Skeletal muscle tissue (tissue), 4 donors: ENCODE data around the gene SNX27. TPM values are rescaled to one million over a fixed set of nuclear protein-coding genes. Genes with fewer than 3 reads are reported as not detected.
"Not testable (repeated sequence)": the region's sequence is repeated elsewhere in the genome, so short reads cannot be mapped to it uniquely, and the experiment has no call there.

ENCODE experiments used
- H3K27ac ChIP-seq: one replicate; pipeline ENCODE4 v1.7.0; 2013; ENCODE audit warnings: mild to moderate bottlenecking, low read depth, low read length, inconsistent platforms
- H3K27me3 ChIP-seq, 3 donors: one replicate each; pipeline ENCODE4 v1.7.0; 2013; ENCODE audit warnings: low read length in 3 of 3; ENCODE audit not compliant: control insufficient read depth in 3 of 3, insufficient read depth in 3 of 3
- H3K36me3 ChIP-seq, 3 donors: one replicate each; pipeline ENCODE4 v1.7.0; 2013; ENCODE audit warnings: low read length in 3 of 3; ENCODE audit not compliant: control insufficient read depth in 3 of 3, insufficient read depth in 3 of 3
- H3K4me1 ChIP-seq, 3 donors: one replicate each; pipeline ENCODE4 v1.7.0; 2013; ENCODE audit warnings: low read length in 3 of 3, mild to moderate bottlenecking in 3 of 3; ENCODE audit not compliant: control insufficient read depth in 3 of 3, insufficient read depth in 3 of 3
- H3K4me3 ChIP-seq, 3 donors: one replicate each; pipeline ENCODE4 v1.7.0; 2013; ENCODE audit warnings: low read length in 3 of 3
- H3K9ac ChIP-seq, 3 donors: one replicate each; pipeline ENCODE4 v1.7.0; 2013; ENCODE audit warnings: low read length in 3 of 3, mild to moderate bottlenecking in 3 of 3, moderate library complexity in 2 of 3, low read depth in 1 of 3
- H3K9me3 ChIP-seq, 3 donors: one replicate each; pipeline ENCODE4 v1.7.0; 2013; ENCODE audit warnings: low read length in 3 of 3; ENCODE audit not compliant: control insufficient read depth in 3 of 3
- total RNA-seq: library from RNA; depleted of rRNA; stranded (reverse); fragments of >200 nt; gene quantifications from one replicate; pipeline ENCODE4 v1.2.3, GENCODE V29; 2014
- donor health status: Osteomylitis.

The SNX27 gene
- total RNA-seq, 1 donor from 2014 or later, result 36.0 TPM

DNA sequence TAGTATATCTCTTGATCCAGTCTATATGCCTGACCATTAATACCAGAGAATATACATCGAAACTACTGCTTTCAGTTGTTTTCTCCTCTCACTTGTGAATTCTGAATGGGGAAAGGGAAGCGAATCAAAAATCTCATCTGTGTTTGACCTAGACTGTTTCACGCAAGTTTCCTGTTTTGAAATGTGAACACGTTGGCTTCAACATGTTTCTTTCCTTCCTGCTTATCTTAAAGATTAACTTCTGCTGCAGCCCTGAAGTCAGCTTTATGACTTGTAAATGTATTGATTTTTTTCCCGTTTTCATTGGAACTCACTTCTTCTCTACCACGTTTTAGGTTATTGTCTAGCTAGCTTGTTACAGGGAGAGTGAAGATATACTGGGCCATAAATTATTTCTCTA lies 49.9 kb downstream of the SNX27 start:
- peaks cover 0 to 6% (median 6%) of the 10 kb centered on the region in 3 donors for H3K4me1 ChIP-seq
- H3K9me3 ChIP-seq, result no peaks in the 10 kb centered on the region
- no peak overlapping the region for H3K4me3 ChIP-seq
- no peak overlapping the region for H3K27ac ChIP-seq
- no peaks in the 10 kb centered on the region for H3K27me3 ChIP-seq
- H3K36me3 ChIP-seq, result peaks cover 9 to 20% (median 18%) of the 10 kb centered on the region in 3 donors
- H3K9ac ChIP-seq, result no peak overlapping the region

DNA sequence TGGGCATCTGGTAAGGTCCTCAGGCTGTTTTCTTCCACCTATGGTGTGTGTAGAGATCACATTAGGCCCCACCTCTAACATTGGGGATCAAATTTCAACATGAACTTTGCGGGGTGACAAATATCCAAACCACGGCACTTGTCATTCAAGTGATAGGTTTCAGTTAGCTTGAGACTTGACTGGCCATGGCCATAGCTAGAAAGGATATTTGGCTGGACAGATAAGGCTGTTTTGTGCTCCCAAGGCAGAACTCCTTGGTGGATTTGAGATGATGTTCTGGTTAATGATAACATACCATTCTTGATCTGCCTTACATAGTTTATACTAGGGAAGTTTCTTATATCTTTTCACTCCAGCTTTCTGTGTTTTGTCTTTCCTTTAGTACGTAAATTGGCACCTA lies 56.2 kb downstream of the SNX27 start:
- Histone ChIP-seq H3K4me3 (no peak overlapping the region), H3K9me3 (no peaks in the 10 kb centered on the region), H3K27ac (no peak overlapping the region), H3K9ac (no peak overlapping the region), H3K4me1 (peaks cover 0 to 9% (median 6%) of the 10 kb centered on the region in 3 donors), H3K36me3 (peaks cover 3 to 13% (median 5%) of the 10 kb centered on the region in 3 donors), H3K27me3 (no peaks in the 10 kb centered on the region)

DNA sequence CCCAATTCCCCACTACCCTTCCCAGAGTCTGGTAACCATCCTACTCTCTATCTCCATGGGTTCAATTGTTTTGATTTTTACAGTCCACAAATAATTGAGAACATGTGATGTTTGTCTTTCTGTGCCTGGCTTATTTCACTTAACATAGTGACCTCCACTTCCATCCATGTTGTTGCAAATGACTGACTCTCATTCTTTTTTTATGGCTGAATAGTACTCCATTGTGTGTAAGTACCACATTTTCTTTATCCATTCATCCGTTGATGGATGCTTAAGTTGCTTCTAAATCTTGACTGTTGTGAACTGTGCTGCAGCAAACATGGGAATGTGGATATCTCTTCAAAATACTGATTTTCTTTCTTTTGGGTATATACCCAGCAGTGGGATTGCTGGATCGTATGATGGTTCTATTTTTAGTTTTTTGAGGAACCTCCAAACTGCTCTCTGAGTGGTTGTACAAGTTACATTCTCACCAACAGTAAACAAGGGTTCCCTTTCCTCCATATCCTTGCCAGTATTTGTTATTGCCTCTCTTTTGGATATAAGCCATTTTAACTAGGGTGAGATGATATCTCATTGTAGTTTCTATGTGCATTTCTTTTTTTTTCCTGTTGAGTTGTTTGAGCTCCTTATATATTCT lies 58.3 kb downstream of the SNX27 start:
- peaks cover 3 to 14% (median 5%) of the 10 kb centered on the region in 3 donors for H3K36me3 ChIP-seq
- H3K27me3 ChIP-seq, H3K9me3 ChIP-seq, H3K9ac ChIP-seq, H3K4me1 ChIP-seq, H3K27ac ChIP-seq, H3K4me3 ChIP-seq: not testable (repeated sequence)

DNA sequence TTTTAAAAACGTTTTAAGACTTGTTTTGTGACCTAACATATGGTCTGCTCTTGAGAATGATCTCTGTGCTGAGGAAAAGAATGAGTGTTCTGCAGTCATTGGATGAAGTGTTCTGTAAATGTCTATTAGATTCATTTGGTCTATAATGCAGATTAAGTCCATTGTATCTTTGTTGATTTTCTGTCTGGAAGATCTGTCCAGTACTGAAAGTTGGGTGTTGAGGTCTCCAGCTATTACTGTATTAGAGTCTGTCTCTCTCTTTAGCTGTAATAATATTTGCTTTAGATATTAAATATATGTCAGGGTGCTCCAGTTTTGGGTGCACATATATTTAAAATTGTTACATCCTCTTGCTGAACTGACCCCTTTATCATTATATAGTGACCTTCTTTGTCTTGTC lies 61.6 kb downstream of the SNX27 start:
- Histone ChIP-seq H3K27me3 (no peaks in the 10 kb centered on the region), H3K4me1 (no peaks in the 10 kb centered on the region), H3K9ac (no peak overlapping the region), H3K36me3 (peaks cover 5 to 17% (median 6%) of the 10 kb centered on the region in 3 donors), H3K27ac (no peak overlapping the region), H3K4me3 (no peak overlapping the region), H3K9me3 (no peaks in the 10 kb centered on the region)

DNA sequence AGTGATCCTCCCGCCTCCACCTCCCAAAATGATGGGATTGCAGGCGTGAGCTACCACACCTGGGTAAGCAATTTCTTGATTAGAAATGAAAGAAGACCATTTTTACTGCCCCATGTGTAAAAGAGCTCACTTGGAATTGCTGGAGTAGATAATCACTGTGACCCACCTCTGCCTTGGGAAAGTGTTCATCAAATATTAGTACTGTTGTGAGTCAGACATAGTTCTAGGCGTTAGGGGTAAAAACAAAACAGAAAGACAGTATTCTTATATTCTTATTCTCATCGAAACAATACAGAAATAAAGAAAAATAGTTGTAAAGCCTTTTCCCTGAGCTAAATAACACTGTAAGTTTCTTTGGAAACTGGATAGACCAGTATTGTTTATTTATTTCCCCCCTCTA lies 68.5 kb downstream of the SNX27 start:
- peaks cover 2 to 14% (median 3%) of the 10 kb centered on the region in 3 donors for H3K36me3 ChIP-seq
- no peaks in the 10 kb centered on the region for H3K9me3 ChIP-seq
- no peak overlapping the region for H3K27ac ChIP-seq
- peaks cover 0 to 3% (median 0%) of the 10 kb centered on the region in 3 donors for H3K4me1 ChIP-seq
- no peak overlapping the region for H3K9ac ChIP-seq
- no peak overlapping the region for H3K4me3 ChIP-seq
- H3K27me3 ChIP-seq, result no peaks in the 10 kb centered on the region

DNA sequence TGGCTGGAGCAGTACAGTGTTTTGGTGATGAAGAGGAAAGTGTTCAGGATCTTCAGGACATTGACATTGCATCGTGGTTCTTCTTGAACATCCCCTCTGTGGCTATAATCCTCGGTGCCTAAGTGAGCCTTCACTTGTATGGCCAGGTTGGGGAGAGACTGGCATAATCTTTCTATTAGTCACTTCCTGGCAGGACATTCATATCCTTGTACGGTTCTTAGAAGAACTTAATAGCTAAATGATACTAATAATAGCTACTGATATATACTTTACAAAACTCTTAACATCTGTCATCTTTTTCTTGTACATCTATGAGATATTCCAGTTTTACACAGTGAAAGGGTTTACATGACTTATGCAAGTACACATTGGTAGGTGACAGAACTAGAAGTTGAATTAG lies 69.0 kb downstream of the SNX27 start:
- Histone ChIP-seq H3K4me1 (peaks cover 0 to 3% (median 0%) of the 10 kb centered on the region in 3 donors), H3K27ac (no peak overlapping the region), H3K27me3 (no peaks in the 10 kb centered on the region), H3K36me3 (peaks cover 3 to 16% (median 6%) of the 10 kb centered on the region in 3 donors), H3K9ac (no peak overlapping the region), H3K9me3 (no peaks in the 10 kb centered on the region), H3K4me3 (no peak overlapping the region)

DNA sequence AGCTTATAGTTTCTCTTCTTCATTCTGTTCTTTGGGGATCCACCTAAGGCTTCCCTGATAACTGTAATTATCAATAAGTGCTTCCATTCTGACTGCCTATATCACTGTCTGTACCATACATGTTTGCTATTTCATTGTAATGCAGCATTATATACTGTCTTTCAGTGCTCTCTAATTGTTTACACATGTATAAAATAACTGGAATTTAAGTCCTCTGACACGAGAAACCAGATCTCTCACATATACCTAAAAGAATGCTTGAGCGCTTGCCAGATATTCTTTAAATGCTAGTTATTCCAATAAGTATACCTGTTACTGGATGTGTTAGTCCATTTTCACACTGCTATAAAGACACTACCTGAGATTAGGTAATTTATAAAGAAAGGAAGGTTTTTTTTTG lies 70.1 kb downstream of the SNX27 start:
- H3K9me3 ChIP-seq, result no peaks in the 10 kb centered on the region
- peaks cover 3 to 24% (median 10%) of the 10 kb centered on the region in 3 donors for H3K36me3 ChIP-seq
- no peaks in the 10 kb centered on the region for H3K27me3 ChIP-seq
- no peak overlapping the region for H3K4me3 ChIP-seq
- peaks cover 0 to 3% (median 0%) of the 10 kb centered on the region in 3 donors for H3K4me1 ChIP-seq
- H3K9ac ChIP-seq, result no peak overlapping the region
- H3K27ac ChIP-seq, result no peak overlapping the region

DNA sequence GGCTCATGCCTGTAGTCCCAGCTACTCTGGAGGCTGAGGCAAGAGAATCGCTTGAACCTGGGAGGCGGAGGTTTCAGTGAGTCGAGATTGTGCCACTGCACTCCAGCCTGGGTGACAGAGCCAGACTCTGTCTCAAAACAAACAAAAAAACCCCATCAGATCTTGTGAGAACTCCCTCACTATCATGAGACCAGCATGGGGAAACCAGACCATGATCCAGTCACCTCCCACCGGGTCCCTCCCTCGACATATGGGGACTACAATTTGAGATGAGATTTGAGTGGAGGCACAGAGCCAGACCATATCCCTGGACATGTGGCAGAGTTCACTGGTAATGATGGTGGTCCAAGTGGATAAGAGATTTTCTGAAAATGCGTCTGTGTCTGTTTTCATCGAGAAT lies 71.1 kb downstream of the SNX27 start:
- H3K27me3 ChIP-seq, H3K4me3 ChIP-seq, H3K9me3 ChIP-seq, H3K27ac ChIP-seq, H3K9ac ChIP-seq, H3K4me1 ChIP-seq: not testable (repeated sequence)
- H3K36me3 ChIP-seq, result peaks cover 2 to 24% (median 15%) of the 10 kb centered on the region in 3 donors

DNA sequence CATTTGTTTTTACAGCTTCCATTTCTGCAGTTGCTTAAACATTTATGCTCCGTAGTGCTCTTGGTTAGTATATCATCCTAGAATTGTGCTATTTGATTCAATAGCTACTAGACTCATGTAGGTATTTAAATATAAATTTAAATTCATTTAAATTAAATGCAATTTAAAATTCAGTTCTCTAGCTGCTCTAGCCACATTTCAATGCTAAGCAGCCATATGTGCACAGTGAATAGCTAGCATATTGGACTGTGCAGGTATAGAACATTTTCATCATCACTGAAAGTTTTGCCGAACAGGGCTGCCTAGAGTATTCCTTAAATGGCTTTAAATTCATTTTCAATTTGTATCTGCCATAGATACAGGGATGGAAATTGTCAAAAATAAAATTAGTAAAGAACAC lies 72.3 kb downstream of the SNX27 start:
- H3K9me3 ChIP-seq, result no peaks in the 10 kb centered on the region
- H3K27me3 ChIP-seq, result no peaks in the 10 kb centered on the region
- H3K4me3 ChIP-seq, result no peak overlapping the region
- no peak overlapping the region for H3K9ac ChIP-seq
- peaks cover 0 to 3% (median 0%) of the 10 kb centered on the region in 3 donors for H3K4me1 ChIP-seq
- no peak overlapping the region for H3K27ac ChIP-seq
- H3K36me3 ChIP-seq, result peaks cover 0 to 24% (median 15%) of the 10 kb centered on the region in 3 donors

DNA sequence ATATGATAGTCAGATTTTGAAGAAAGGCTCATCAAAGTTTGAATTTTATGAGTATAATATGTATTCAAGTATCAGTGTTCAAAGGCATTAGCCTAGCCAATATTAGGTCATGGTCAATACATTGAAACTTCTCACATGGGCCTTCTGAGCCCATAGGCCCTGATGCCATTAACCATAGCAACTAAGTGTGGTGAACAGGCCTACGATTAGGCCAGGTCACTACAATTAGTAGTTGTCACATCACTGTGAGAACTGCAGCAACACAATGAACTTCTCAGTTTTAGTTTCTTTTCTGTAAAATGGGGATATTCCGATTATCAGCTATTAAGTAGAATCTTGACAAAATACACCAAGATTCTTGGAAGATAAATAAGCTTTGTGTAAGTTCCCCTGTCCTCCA lies 74.7 kb downstream of the SNX27 start:
- Histone ChIP-seq H3K36me3 (peaks cover 0 to 24% (median 15%) of the 10 kb centered on the region in 3 donors), H3K4me3 (no peak overlapping the region), H3K9me3 (no peaks in the 10 kb centered on the region), H3K4me1 (no peaks in the 10 kb centered on the region), H3K9ac (no peak overlapping the region), H3K27ac (no peak overlapping the region), H3K27me3 (no peaks in the 10 kb centered on the region)
